Muscle of arm (tissue), 12 donors: ENCODE measurements around the gene SPRR2E. TPM values are rescaled to one million over a fixed set of nuclear protein-coding genes. Genes with fewer than 3 reads are reported as not detected.
"Not testable (repeated sequence)": the region's sequence is repeated elsewhere in the genome, so short reads cannot be mapped to it uniquely, and the experiment has no call there.

ENCODE experiments used
- DNase-seq: peaks from one replicate; pipeline ENCODE4 v3.0.0-alpha.2; 2013
- polyA plus RNA-seq, 12 donors: library from polyadenylated mRNA; unstranded; fragments of 120-200 nt; gene quantifications; one replicate each; pipeline ENCODE4 v1.2.1, GENCODE V29; 2013; ENCODE audit not compliant: insufficient read length in 12 of 12

The SPRR2E gene
- polyA plus RNA-seq, 12 donors, result not detected

DNA sequence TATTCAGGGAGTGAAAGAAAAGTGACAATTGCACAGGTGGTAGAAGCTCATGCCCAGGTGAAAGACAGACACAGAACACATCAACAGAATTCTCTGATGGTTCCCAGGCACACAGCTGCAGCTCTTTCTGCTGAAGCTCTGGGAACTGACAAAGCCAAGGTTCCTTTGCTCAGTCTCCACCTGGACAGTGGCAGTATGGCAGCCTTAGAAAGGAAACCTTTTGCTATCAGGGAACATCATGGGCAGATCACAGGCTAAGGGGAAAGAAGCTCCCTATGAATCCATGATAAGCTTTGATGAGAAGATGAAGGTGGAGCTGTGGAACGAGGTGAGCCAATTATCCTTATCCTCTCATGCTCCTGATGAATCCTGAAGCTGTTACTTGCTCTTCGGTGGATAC lies 24.1 kb downstream of the SPRR2E start:
- no peak for DNase-seq

DNA sequence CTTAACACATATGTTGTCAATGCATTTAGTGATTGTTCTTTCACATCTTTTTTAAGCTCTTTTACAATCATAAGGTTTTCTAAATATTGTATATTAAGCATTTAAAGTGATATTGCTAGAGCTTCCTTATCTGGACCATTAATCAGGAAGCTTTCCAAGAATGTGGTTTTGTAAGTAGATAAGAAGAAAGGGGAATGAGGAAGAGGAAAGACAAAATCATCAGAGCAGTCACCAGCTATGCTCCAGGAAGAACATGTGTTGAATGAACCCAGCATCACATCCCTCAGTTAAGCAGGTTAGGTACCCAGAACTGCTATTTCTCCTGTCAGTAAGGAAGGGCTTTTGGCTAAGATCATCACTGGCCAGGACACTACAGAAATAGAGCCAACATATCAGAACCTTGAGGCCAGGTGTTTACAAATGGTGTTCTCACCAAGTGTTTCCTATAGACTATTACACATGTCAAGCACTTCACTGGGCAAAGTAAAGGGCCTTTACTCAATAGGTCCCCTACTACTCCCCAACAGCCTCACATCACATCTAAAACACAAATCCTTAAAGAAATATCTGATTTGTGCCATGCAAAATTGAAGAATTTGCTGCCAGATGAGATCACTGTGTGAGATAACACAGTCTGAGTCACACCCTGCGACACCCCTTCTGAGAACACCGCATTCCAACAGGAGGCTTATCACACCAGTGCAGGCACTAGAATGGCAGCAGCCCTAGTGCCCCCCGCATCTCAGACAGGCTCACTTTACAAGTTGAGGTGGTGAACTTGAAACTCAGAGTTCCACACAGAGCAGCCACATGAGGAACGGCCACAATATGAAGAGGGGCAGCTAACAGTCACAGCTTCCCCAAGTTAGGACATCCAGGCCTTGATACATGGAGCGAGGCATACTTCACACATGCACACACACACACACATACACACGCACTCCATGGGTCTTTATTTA lies 35.2 kb downstream of the SPRR2E start:
- no peak for DNase-seq

DNA sequence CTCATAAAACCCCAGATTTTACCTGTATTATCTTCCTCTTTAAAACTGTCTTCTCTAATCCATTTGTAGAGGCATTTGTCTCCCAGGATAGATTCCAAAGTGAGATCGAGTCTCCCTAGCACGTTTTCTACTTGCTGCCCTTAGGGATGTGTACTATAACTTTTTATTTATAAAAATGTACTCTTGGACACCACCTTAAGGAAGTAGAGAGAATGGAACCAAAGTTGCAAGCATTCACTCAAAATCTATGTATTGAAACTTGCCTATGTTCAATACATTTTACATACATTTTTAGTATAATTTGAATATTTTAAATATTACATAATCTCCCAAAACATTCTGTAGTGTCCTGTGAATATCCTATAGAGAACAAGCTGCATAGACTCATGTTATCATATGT lies 36.2 kb downstream of the SPRR2E start:
- no peak for DNase-seq

DNA sequence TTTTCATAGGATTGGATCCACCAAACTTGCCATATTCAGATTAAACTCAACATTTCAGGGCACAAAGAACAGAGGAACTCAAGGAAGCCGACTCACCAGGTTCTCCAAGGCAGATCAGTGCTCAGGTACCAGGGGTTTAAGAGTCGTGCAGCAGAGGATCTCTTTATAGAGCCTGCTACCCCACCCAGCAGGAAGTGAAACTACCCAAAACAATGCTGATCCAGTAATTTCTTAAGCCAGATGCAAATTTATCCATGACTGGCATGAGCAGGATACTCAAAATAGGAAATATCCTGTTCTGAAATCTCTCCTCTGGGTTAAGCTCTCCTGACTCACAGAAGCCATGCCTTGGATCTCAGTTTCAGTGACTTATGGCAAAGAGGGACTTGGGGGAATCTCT lies 37.0 kb downstream of the SPRR2E start, which contains the start of gene SPRR2A:
Gene SPRR2A, minus strand, starts transcription at position 138 of the 400 bp plus-strand sequence. CDS start 777 bp downstream, outside the sequence.
- DNase-seq, result no peak

DNA sequence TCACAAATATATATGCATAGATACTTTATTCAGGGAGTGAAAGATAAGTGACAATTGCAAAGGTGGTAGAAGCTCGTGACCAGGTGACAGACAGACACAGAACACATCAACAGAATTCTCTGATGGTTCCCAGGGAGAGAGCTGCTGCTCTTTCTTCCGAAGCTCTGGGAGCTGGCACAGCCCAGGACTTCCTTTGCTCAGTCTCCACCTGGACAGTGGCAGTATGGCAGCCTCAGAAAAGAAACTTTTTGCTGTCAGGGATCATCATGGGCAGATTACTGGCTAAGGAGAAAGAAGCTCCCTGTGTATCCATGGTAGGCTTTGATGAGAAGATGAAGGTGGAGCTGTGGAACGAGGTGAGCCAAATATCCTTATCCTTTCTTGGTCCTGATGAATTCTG lies 38.2 kb downstream of the SPRR2E start:
- not testable (repeated sequence) for DNase-seq

DNA sequence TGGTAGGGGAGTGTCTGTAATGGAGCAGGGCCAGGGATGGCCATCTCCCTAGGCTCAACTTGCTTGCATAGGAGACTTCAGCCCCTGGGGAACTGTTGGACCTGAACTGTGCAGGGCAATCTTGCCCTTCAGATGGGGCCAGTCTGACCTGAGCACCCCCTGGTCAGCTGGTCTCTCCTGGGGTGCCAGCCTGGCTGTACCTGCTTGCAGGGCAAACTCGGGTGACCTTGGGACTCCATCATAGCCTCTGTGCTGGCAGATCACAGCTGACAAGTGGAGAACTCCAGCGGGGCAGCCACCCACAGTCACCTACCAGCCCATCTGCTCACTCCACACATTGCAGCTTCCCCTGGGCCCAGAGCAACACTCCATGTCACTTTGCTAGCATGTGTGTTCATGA lies 45.1 kb downstream of the SPRR2E start:
- no peak for DNase-seq

Other genes with a start within 250 kb of the SPRR2E start
- not detected for gene LCE7A, start 234.5 kb downstream of the SPRR2E start, polyA plus RNA-seq
- not detected for gene SMCP, start 216.2 kb downstream of the SPRR2E start, polyA plus RNA-seq
- 10 to 100 TPM in 2 of 12 donors, 1 to 10 TPM in 1, under 1 TPM in 2, not detected in 7; 0.08 to 36.1 (median 1.9) TPM for gene IVL, start 186.0 kb downstream of the SPRR2E start, polyA plus RNA-seq
- gene SPRR5, start 147.3 kb downstream of the SPRR2E start, polyA plus RNA-seq, result not detected
- gene SPRR4, start 123.9 kb downstream of the SPRR2E start, polyA plus RNA-seq, result not detected
- gene SPRR1A, start 110.4 kb downstream of the SPRR2E start, polyA plus RNA-seq, result 1 to 10 TPM in 3 of 12 donors, not detected in 9; 1.5 to 3.9 (median 2.0) TPM
- gene SPRR3, start 92.8 kb downstream of the SPRR2E start, polyA plus RNA-seq, result 100 to 1,000 TPM in 1 of 12 donors, 10 to 100 TPM in 2, 1 to 10 TPM in 1, under 1 TPM in 1, not detected in 7; 0.97 to 142 (median 41.0) TPM
- gene SPRR1B, start 63.3 kb downstream of the SPRR2E start, polyA plus RNA-seq, result 10 to 100 TPM in 1 of 12 donors, 1 to 10 TPM in 2, not detected in 9; 4.0 to 32.6 (median 8.2) TPM
- under 1 TPM in 1 of 12 donors, not detected in 11; 0.76 TPM for gene SPRR2D, start 53.4 kb downstream of the SPRR2E start, polyA plus RNA-seq
- gene SPRR2A, start 37.0 kb downstream of the SPRR2E start, polyA plus RNA-seq, result under 1 TPM in 1 of 12 donors, not detected in 11; 0.59 TPM
- gene SPRR2B, start 22.9 kb downstream of the SPRR2E start, polyA plus RNA-seq, result under 1 TPM in 1 of 12 donors, not detected in 11; 0.34 TPM
- under 1 TPM in 2 of 12 donors, not detected in 10; 0.32 to 0.36 TPM for gene SPRR2F, start 19.0 kb upstream of the SPRR2E start, polyA plus RNA-seq
- not detected for gene SPRR2G, start 56.4 kb upstream of the SPRR2E start, polyA plus RNA-seq
- gene LELP1, start 108.9 kb upstream of the SPRR2E start, polyA plus RNA-seq, result not detected
- not detected for gene PRR9, start 123.1 kb upstream of the SPRR2E start, polyA plus RNA-seq
- not detected for gene LORICRIN, start 165.2 kb upstream of the SPRR2E start, polyA plus RNA-seq
- 1 to 10 TPM in 1 of 12 donors, under 1 TPM in 2, not detected in 9; 0.90 to 2.2 (median 0.94) TPM for gene PGLYRP3, start 218.4 kb upstream of the SPRR2E start, polyA plus RNA-seq